ENCODE data around the gene CACUL1.
A peak's percentile ranks its signal among the peaks of the same experiment; 100 is the strongest.
"Not testable (repeated sequence)": the region's sequence is repeated elsewhere in the genome, so short reads cannot be mapped to it uniquely, and the experiment has no call there.

CACUL1 gene

GRCh38 chr10:118768041-118768919, 13.5 kb upstream of the CACUL1 start:
- FAIRE-seq: no peak

- no peak for FAIRE-seq
These were observed 12.7 kb upstream of the CACUL1 start for GRCh38 chr10:118767297-118768040.

DNA sequence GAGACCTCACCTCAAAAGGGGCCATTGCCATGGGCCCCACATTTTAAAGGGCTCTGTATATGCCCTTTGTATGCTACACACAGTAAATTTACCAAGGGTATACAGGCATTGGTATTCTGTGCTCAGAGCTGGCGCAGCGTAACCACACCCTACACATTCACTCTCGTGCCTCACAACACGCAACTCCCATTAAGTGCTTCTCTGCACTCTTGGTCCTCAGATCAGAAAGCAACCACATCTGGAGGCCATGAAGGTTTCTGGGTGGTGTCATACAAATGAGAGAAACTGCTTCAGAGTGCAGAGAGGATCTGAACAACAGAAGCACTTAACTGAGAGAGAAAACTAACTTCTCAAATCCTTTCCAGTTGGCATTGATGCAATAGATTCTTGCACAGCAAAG, 9.4 kb upstream of the CACUL1 start:
- no peak for FAIRE-seq

DNA sequence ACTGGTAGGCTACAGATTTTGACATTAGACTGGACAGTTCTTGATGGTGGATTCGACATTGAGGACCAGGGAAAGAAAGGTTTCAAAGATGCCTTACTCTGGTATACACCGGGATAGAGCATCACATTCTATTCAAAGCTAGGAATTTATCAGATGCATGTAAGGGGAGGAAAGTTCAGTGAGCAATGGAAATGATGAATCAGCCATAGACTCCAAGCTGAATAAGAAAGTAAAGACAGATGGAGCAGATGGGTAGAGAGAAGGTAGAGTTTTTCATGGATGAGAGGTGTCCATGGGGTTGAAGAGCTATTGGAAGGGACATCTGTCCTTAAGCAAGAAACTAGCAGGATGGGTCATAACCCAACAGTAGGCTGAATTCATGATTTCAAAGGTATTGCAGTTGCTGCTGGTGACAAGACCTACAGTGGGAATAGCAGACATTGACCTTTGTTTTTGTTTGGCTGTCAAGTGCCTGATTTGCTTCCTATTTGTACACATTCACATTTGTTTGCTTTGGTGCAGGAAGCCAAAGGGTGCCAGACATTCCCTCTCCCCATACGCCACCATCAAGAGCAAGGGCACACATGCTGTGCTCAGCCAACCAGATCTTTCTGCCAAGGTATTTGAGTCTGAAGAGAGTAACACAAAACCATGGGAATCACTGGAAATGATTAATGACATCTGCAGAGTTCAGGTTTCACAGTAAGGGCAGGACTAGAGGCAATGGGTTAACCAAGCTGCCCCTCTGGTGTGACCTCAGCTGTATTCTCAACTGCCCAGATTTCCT, 8.6 kb upstream of the CACUL1 start:
- FAIRE-seq: no peak

DNA sequence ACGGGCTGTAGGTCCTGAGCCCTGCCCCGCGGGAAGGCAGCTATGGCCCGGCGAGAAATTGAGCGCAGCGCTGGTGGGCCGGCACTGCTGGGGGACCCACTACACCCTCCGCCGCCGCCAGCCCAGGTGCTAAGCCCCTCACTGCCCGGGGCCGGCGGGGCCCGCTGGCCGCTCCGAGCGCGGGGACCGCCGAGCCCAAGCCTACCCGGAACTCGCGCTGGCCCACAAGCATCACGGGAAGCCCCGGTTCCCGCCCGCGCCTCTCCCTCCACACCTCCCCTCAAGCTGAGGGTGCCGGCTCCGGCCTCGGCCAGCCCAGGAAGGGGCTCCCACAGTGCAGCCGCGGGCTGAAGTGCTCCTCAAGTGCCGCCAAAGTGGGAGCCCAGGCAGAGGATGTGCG, 5.5 kb upstream of the CACUL1 start:
- FAIRE-seq: no peak

DNA sequence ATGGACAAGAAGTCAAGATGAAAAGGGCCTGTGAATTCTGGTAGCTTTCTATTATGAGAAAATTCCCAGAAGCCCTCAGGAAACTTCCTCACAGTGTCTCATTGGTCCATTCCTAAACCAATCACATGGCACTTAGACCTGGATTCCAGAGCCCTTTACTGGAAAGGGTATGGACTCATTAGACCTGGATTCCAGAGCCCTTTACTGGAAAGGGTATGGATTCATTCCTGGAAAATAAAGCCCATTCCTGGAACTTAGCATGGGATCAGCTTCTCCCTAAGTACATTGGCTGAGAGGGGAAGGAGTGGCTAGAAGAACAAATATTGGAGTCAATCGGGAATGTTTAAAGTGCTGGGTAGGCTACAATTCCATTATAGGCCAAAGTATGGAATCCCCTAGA, 3.7 kb upstream of the CACUL1 start:
- FAIRE-seq: no peak

GRCh38 chr10:118754229-118754555, 578 bp downstream of the CACUL1 start:
- no peak for FAIRE-seq

GRCh38 chr10:118753331-118754228, 1.2 kb downstream of the CACUL1 start:
- no peak for FAIRE-seq

GRCh38 chr10:118752409-118752808, 2.4 kb downstream of the CACUL1 start:
- FAIRE-seq: no peak

- FAIRE-seq: peak; percentile 11
These were observed 3.5 kb downstream of the CACUL1 start for GRCh38 chr10:118751265-118751664.

DNA sequence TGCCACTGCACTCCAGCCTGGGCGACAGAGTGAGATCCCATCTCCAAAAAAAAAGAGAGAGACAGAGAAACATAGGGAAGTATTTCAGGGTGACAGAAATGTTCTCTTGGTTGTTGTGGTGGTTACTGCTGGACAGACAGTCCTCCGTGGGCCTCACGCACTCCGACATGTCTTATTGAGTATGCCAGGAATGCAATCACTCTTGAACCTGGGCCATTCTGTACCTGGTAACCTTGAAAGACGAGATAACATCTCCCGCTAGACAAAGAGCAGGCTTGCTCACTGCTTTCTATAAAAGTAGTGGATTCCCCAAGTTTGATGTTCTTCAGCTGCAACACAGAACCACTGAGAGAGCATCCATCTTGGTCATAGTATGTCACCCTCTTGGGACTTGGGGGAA, 6.7 kb downstream of the CACUL1 start:
- no peak for FAIRE-seq

- peak; percentile 30 for FAIRE-seq
These were observed 8.5 kb downstream of the CACUL1 start for GRCh38 chr10:118746246-118746645.

- FAIRE-seq: no peak
These were observed 9.7 kb downstream of the CACUL1 start for GRCh38 chr10:118745056-118745455.

DNA sequence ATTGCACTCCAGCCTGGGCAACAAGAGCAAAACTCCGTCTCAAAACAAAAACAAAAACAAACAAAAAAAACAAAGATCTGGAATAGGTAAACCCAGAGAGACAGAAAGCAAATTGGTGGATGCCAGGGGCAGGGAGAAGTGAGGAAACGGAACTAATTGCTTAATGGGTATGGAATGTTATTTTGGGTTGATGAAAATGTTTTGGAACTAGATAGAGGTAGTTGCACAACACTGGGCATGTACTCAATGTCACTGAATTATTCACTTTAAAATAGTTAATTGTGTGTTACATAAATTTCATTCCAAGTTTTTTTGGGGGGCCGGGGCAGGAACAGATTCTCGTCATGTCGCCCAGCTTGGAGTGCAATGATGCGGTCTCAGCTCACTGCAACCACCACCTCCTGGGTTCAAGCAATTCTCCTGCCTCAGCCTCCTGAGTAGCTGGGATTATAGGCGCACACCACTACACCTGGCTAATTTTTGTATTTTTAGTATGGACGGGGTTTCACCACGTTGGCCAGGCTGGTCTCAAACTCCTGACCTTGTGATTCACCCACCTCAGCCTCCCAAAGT, 10.3 kb downstream of the CACUL1 start:
- not testable (repeated sequence) for FAIRE-seq

GRCh38 chr10:118742782-118743181, 12.0 kb downstream of the CACUL1 start:
- no peak for FAIRE-seq

GRCh38 chr10:118742032-118742431, 12.7 kb downstream of the CACUL1 start:
- no peak for FAIRE-seq

DNA sequence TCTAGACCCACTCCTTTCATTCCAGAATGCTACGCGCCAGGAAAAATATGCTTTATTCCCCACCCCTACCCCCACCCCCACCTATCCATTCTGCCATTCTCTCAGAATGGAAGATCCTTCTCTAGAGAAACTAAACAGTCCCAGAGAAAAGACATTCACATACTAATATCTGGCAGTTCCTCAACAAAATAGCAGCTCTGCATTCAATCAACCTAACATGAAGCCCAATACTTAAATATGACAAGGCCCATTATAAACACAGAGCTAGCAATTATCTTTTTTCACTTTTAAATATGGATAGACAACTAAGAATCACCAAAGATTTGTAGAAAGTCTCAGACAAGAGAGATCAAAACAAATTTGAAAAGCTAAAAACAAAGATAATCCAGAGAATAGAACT, 16.4 kb downstream of the CACUL1 start:
- no peak for FAIRE-seq

GRCh38 chr10:118737603-118738302, 17.0 kb downstream of the CACUL1 start:
- no peak for FAIRE-seq

- FAIRE-seq: no peak
These were observed 19.5 kb downstream of the CACUL1 start for GRCh38 chr10:118735294-118735693.

DNA sequence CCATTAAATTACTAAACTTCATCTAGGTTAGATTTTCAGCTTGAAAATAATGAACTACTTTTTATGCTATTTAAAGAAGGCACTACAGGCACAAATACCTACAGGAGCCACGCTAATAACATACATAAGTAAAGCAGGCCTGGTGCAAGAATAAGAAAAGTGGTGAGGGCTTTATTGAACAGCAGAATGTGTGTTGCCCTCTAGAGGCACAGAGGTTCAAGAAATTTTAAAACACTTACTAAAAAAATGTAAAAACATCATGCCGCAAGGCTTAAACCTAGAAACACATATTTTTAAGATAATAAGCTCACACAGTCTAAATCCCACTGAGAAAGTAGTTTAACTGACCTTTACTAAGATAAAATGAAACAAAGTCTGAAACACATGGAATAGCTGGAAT, 20.3 kb downstream of the CACUL1 start:
- peak; percentile 40 for FAIRE-seq

Measured in A204.1 (cell line).